IPS DF 4.7 (cell line): ENCODE results near the gene LOXL3.
"Not testable (repeated sequence)": the region's sequence is repeated elsewhere in the genome, so short reads cannot be mapped to it uniquely, and the experiment has no call there.

Experiments
- DNase-seq: peaks from one replicate; pipeline ENCODE4 v3.0.0-alpha.2; 2013; ENCODE audit warnings: low spot score; ENCODE audit errors: extremely low read depth

Gene LOXL3

DNA sequence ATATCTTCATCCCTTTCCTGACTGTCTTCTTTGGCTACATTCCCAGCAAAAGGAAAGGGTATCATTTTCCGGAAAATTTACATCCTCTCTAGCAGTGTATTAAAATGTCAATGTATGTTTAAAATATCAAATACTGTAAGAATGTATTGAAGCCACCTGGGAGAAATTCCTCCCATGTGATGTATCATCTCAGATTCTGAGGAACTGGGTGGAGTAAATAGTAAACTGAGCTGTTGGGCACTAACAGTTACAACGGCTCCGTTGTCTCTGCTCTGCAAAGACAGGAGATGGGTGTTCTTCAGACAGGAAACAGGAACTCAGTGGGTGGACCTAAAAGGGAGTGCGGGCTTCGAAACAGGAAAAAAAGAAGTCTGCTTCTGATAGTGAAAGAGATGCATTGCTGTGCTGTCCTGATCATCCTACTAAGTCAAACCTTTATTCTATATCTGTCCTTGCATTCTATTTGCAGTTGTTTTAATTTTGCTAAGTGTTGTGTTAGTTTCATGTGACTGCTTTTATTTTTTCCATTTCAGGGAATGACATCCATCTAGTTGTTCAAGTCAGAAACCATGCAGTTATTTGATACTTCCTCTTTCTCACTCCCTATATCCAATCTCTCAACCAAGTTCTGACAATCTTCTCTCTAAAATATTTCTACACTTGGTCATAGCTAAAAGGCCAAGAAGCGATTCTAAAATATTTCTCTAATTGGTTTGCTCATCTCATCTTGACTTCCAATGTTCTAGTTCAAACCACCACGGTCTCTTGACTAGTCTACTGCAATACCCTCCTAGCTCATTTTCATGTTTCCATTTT, 20.2 kb upstream of the LOXL3 start:
- DNase-seq: no peak

DNA sequence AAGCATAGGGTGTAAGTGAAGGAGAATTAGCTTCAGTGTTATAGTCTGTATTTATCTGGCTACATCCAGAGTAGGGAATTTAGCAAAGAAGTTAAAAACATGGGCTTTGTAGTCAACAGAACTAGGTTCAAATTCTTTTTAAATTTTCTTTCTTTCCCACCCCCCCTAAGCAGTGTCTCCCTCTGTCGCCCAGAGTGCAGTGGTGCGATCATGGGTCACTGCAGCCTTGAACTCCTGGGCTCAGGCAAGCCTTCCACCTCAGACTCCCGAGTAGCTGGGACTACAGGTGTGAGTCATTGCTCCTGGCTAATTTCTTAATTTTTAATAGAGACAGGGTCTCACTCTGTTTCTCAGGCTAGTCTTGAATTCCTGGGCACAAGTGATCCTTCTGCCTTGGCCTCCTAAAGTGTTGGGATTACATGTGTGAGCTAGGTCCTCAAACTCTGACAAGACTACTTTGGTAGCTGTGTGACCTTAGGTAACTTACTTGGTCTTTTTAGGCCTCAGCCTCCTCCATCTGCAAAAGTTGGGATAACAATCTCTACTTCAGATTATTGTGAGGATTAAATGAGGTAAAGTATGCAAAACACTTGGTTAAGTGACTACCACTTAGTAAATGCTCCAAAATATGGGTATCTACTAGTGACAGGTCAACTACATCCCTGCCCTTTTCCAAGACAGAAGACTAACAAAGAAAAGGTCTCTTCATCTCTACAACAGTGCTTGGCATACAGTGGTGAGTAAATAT, 18.6 kb upstream of the LOXL3 start:
- DNase-seq: no peak

DNA sequence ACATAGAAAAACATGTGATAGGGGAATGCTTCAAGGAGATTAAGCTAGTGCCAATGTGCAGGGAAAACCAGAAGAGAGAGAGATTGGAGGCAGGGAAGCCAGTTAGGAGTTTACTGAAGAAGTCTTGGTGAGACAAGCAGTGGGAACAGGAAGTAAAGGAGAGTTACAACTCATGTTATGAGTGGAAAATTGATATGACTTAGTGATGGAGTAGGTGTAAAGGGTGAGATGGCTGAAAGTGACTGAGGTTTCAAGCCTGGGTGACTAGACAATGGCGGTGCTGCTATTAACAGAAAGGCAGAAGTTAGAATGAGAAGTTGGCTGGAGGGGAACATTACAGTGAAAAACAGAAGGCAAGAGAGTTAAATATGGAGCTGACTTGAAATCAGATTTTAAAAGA, 17.3 kb upstream of the LOXL3 start:
- no peak for DNase-seq

DNA sequence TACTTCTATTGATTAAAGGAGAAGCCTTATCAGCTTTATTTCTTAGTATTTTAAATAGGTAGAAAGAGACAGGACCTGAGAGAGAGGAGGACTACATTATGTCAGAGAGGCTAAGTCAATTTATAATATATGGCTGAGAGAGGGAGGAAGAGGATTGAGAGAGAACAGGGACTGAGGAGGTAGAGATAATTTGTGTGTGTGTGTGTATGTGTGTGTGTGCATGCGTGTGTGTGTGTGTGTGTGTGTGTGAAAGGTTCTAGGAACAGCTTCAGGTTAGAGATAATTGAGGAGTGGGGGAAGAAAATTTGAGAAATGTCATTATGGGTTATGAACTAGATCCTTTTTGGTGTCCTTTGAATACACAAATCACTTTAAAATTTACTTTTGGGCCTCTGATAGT, 15.9 kb upstream of the LOXL3 start:
- DNase-seq: no peak

DNA sequence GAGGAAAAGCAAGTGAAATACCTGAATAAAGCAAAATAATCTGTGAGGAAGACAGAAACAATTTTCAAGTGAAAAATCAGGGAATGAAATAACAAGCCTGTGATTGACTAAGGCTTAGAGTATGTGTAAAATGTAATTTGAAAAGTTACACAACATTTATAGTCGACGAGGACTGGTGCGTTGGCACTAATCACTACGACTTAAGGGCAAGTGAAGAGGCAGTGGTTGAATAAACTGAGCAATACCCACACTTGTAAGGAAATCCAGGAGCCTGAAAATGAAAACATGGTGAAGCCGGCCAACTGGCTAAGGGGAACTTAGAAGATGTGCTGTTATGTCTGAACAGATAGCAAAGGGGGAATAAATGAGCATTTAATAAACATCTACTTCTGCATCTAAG, 14.1 kb upstream of the LOXL3 start:
- no peak for DNase-seq

DNA sequence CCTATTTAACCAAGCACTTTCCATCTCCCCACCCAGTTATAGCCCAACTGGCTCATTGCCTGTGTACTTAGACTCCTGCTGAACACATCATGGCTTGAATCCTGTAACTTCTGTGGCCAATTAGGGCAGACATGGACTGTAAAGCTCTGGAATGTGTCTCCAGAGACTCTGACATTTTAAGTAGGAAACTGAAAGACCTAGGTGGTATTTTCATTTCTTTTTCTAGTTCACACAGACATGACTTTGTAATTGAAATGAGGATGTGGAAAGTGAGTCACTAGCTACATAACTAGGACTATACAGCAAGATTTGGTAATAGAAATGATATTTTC, 13.0 kb upstream of the LOXL3 start:
- no peak for DNase-seq

DNA sequence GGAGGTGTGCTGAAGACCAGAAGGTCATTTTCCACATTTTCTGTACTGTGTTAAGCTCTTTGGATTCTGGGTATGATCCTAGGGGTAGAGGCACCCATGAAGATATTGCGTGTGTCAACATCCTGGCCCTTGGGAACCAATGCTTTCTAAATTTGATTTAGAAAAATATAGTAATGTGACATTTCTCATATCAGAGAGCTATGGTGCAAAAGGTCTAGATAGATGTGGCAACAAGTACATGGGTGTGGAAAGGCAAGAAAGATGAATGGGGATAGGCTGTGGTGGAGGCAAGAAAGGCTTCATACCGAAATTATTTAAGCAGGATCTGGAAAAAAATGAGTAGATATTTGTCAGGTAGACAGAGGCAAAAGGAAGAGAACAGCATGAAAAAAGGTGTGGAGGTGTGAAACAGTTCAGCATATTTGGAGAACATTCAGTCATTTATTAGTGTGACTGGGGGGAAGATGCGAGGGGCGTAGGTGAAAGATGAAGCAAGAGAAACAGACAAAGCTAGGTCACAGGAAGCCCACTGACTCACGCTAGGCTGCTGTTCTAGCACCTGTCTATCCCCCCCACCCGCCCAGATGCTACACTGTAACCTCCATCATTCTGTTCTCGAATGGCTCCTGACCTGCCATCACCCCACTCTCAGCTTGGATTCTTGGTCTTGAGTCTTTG, 12.5 kb upstream of the LOXL3 start:
- DNase-seq: no peak

DNA sequence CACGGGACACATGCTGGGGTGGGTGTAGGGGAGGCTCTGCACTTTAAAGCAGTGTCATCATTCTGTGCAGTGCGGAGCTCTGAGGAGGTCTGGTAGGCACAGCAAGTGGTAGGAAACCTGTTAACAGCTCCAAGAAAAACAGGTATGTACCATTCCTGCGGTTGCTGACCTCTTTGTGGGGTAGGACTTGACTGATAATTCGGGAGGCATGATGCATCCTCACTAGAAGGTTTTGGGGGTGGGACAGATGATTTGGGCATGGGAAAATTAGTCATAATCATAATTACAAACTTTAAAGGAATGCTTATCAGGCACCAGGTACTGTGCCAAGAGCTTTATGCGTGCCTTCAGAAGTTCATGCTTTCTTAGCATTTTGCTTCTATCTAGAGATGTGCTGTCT, 10.5 kb upstream of the LOXL3 start:
- no peak for DNase-seq

DNA sequence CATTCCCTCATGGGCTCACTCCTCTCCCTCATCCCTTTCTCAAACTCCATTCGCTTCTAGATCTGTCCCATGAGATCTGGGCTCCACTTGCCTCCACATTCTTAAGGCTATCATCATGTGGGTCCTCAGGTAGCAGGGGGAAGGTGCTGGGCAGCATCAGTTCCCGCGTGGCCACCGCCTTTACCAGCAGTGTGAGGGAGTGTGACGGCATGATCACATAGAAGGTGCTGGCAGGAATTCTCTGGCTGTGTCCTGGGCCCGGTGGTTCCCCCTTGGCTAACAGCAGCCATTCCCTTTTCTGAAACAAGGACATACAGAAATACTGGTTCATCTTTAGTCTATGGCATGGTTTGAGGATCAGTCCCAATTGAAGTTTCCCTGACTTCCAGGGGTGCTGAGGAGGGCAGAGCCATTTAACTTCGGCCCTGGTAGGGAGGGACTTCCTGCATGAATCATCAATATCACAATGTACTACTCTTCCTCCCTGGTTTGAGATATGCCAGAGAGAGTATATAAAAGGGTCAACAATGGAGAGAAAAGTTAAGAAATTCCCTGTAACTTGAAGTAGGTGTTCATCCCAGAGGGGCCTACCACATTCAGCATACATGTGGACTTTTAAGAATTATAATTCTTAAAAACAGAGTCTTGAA, 8.5 kb upstream of the LOXL3 start:
- no peak for DNase-seq

DNA sequence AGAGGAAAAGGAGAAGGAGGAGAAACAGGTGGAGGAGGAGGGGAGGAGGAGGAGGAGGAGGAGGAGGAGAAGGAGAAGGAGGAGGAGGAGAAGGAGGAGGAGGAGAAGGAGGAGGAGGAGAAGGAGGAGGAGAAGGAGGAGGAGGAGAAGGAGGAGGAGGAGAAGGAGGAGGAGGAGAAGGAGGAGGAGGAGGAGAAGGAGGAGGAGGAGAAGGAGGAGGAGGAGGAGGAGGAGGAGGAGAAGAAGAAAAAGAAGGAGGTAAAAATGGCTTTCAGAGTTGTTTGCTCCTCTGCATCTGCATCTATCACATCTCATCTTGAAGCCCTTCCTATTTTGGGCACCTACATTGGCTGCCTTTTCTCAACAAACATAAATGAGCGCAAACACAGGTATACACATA, 7.3 kb upstream of the LOXL3 start:
- not testable (repeated sequence) for DNase-seq

DNA sequence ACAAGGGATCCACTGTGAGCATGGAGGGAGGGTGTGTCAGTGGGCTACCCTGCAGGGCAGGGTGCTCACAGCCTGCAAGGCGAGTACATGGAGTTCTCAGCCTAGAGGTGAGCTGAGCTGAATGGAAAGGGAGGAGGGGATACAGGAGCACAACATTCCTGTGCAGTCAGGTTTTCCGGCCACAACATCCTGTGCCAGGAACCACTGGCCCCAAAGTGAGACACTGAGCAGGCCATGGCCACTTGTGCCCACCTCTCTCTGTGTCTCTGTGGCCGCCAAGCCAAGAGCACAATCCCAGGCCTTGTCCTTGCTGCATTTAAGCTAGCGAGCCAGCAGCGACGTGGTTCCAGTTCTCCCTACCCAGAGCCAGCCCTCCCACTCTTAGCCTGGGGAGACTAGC, 6.8 kb upstream of the LOXL3 start:
- DNase-seq: no peak

DNA sequence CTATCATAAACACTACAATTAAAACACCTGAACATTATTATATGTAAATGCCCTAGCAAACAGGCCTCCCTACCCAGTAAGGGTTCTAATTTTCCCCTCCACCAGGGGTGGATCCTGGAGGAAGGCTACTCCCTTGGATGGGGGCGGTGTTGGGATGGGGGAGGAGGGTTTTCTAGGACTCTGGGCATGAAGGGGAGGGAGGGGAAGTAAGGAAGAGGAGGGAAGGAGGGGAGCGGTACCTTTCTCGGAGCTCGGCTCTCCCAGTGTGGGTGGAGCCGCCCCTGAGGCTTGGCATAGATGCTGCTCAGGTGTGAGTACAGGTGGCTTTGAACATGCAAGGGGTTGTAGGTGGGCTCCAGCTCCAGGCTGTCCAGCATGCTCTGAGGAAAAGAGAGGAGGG, 6.2 kb upstream of the LOXL3 start:
- DNase-seq: no peak

DNA sequence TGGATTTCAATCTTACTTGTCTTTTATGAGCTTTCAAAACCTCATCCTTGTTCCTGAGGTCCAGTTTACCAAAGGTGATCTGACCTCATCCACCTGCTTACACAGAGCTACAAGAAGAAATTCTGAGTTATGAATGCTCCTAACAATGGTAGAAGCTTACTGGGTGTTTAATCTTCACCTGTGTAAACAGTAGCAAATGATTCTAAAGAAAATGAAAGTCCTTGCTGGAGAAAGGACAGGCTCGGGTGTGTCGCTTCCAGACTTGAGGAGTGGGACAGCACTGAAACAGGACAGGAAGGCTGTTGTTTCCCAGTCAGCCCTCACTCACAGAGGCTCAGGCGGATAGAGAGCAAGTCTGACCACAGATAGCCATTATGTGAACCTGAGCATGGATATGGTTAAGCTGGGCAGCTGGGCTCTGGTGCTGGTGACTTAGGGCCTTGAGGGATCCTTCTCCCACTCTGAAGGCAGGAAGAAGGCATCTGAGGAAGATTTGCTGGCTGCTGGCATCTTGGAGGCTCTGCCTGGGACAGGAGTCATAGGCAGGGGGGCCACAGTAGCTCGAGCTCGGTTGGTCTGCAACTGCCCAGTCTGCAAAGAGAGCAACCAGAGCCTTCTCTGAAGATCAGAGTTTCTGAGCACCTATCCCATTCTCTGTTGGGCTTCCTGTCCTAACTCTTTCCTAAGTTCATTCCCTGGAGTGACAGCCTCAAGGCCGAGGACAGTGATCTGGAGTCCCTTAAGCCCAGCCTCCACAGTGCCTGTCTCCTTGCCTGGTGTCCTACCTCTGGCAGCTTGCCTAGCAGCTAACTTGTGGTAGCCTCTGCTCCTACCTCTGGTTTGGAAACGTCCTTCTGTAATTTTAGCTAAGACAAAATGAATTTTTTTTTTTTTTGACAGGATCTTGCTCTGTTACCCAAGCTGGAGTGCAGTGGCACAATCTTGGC, 4.8 kb upstream of the LOXL3 start:
- DNase-seq: no peak

DNA sequence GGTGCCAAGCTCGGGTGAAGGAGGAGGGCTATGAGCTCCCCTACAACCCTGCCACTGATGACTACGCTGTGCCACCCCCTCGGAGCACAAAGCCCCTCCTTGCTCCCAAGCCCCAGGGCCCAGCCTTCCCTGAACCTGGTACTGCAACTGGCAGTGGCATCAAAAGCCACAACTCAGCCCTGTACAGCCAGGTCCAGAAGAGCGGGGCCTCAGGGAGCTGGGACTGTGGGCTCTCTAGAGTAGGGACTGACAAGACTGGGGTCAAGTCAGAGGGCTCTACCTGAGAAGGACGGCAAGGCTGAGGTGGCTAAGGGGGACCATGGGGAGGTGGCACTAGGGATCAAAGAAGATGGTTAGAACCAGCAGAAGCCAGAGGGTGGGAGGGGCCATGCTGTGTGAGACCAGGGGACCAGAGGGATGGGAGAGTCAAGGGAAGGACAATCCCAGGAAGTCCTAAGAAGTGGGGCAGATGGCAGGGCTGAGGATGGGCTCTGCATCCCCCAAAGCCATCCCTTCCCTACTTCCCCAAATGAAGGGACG, 3.2 kb upstream of the LOXL3 start:
- DNase-seq: no peak

DNA sequence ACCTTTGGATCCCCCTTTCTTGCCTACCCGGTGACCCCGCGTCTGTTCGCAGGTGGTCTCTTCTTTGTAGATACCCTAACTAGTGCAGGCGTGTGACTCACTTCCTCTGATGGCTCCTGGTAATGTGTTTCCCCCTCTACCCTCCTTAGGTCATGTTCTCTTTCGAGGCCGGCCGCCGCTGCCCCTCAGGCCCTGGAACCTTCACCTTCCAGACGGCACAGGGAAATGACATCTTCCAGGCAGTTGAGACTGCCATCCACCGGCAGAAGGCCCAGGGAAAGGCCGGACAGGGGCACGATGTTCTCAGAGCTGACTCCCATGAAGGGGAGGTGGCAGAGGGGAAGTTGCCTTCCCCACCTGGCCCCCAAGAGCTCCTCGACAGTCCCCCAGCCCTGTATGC, 2.4 kb upstream of the LOXL3 start:
- DNase-seq: no peak

DNA sequence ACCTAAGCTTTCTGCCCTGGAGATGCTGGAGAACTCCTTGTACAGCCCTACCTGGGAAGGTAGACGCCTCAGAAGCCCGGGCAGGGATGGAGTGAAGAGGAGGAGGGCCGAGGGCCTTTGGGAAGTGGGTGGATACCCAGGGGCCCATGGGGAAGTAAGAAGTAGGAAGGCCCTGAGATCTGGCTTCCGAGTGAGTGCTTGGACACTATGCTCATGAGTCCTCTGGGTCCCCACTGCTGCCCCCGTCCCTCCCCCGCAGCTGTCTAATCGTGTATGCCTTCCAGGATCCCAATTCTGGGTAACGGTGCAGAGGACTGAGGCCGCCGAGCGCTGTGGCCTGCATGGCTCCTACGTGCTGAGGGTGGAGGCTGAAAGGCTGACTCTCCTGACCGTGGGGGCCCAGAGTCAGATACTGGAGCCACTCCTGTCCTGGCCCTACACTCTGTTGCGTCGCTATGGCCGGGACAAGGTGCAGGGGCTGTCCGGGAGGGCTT, 1.9 kb upstream of the LOXL3 start:
- DNase-seq: no peak

DNA sequence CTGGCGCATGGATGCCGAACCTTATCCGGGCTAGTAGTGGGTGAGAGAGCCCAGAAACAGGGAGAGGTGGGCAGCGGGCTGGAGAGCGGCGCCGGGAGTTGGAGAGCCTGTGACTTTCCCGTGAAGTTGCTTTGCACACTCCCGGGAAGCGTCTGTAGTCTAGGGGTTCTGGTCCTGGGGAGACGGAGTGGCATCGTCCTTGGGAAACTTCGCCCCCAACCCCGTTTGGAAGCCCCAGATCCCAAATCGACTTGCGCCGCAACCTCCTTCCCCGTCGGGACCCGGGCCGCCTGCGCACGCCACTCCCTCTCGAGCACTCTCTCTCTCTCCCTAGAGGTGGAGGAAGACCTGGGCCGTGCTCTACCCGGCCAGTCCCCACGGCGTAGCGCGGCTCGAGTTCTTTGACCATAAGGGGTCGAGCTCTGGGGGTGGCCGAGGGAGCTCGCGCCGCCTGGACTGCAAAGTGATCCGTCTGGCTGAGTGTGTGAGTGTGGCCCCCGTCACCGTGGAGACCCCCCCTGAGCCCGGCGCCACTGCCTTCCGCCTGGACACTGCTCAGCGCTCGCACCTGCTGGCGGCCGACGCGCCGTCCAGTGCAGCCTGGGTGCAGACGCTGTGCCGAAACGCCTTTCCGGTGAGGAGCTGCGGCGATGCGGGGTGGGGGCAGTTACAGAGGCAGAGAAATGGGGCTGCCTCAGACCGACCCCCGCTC, 1.2 kb upstream of the LOXL3 start:
- DNase-seq: no peak

DNA sequence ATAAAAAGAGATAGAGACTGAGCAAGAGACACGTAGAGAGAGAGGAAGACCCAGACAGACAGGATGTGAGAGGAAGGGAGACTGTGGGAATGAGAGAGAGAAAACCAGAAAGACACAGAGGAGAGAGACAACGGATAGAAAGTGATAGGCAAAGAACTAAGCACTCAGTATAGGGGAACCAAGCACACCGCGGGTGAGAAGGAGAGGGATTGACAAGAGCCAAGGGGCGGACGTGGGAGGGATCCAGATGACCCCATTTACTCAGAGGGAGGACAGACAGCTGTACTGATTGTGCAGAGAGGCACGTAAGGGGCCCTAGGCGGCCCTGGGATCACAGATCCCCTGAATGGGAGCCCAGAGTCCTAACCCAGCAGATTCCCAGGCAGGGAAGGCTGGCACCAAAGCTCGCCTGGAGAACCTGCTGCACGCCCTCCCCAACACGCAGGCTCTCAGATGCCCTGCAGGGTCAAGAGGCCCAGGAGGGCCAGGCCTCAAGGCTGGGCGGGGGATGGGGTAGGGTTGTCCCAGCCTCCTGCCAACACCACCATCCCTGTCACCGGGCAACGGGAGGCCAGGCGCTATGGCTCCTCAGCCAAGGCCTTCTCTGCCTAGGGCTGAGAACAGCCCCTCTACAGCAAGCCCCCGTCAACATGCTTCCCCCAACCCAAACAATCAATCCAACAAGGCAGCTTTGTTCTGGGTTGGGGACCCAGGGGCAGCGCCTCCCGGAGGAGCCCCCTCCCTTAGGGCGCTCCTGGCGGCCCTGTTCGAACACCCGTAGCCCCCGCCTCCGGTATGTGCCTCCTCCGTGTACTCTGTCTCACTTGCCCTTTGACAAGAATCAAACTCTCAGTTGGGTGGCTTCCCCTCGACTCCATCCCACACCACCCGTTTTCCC, 579 bp downstream of the LOXL3 start:
- no peak for DNase-seq
